ENCODE measurements around the gene PGC. TPM values are rescaled to one million over a fixed set of nuclear protein-coding genes. Genes with fewer than 3 reads are reported as not detected.

PGC gene
- total RNA-seq (2014; rRNA removed; shearing (Covaris generic)), result 0.20 and 0.26 TPM in 2 replicates

- no peak for DNase-seq (ENCODE audit: low spot score)
Observed at GRCh38 chr6:41747256-41748101, at the start of gene PGC. PGC (minus strand) TSS chr6:41747397; CDS start chr6:41747334, 63 bp downstream.

- DNase-seq (ENCODE audit: low spot score), result no peak
Observed at GRCh38 chr6:41796474-41796873, 49.3 kb upstream of the PGC start.

DNA sequence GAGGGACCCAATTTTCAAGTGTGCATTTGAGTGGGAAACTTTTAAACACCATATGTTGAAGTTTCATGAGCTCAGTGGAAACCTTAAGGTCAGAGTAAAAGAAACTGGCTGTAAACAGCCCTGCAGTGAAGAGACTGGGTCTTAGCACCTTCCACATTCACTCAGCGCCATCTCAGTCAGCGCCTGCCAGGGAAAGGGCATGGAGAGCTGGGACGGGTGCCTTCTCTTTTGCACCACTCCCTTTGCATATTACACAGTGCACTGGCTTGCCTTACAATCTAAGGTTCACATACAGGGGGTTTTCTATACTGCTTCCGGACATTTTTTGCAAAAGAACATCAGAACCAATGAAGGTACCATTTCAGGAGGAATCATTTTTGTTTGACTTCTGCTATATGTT lies 44.8 kb upstream of the PGC start:
- DNase-seq (ENCODE audit: low spot score), result no peak

- DNase-seq (ENCODE audit: low spot score), result no peak
Observed at GRCh38 chr6:41791305-41791704, 44.1 kb upstream of the PGC start.

GRCh38 chr6:41790045-41790444 lies 42.8 kb upstream of the PGC start:
- no peak for DNase-seq (ENCODE audit: low spot score)

DNA sequence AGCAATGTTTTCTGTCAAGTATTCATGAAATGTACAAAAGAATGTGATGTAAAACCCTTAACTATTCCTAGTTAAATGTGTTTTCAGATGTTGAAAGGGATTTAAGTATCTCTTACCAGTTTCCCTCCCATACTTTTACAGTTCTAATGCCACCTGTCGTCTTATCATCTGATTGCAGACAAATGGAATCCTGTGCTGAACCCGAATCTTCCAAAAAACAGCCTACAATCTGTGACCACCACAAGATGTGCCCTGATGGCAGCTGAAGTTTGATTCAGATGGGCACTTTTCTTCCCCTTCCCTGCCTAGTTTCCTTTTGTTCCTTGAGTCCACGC lies 42.2 kb upstream of the PGC start:
- DNase-seq (ENCODE audit: low spot score), result no peak

DNA sequence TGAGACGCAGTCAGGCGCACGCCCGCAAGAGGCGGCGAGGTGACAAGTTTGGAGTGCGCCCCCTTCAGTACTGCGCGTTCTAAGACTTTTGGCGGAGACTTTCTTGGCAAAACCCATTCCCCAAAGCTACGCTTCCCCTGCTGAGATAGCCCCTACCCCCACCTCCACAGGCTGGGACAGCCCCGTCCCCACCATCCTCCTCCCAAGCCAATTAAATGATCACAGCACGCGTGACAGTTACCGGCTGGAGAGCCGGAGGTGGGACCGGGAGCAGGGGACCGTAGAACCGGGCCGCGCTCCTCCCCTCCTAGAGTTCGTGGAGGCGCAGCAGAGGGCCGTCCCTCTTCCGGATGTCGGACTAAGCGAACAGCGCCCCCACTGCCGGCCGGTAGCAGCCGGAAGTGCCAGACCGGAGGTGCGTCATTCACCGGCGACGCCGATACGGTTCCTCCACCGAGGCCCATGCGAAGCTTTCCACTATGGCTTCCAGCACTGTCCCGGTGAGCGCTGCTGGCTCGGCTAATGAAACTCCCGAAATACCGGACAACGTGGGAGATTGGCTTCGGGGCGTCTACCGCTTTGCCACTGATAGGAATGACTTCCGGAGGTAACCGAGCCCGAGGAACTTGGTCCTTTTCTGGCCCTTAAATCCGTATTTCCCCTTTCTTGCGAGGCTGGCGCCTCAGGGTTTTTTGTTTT lies 40.2 kb upstream of the PGC start, which contains the start of gene TOMM6:
Gene TOMM6, plus strand, starts transcription at position 476 of the 699 bp plus-strand sequence. Its CDS starts 4 bp downstream, at position 480.
- peak; percentile 95 for DNase-seq (ENCODE audit: low spot score)

- DNase-seq (ENCODE audit: low spot score), result peak; percentile 84
Observed at GRCh38 chr6:41786451-41787218, 39.4 kb upstream of the PGC start.

- DNase-seq (ENCODE audit: low spot score), result no peak
Observed at GRCh38 chr6:41785689-41786450, 38.7 kb upstream of the PGC start.

DNA sequence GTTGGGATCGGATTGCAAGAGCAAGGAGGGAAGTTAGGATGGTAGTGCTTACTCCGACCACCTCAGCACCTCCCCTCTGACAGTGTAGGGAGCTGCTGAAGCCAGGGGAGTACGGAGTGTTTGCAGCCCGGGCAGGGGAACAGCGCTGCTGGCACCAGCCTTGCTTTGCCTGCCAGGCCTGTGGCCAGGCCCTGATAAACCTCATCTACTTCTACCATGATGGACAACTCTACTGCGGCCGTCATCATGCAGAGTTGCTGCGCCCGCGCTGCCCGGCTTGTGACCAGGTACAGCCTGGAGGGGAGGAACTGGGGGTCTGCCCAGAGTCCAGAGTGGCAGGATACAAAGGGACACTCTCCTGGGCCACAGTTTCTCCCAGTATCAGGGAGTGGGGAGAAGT lies 38.1 kb upstream of the PGC start:
- DNase-seq (ENCODE audit: low spot score), result no peak

DNA sequence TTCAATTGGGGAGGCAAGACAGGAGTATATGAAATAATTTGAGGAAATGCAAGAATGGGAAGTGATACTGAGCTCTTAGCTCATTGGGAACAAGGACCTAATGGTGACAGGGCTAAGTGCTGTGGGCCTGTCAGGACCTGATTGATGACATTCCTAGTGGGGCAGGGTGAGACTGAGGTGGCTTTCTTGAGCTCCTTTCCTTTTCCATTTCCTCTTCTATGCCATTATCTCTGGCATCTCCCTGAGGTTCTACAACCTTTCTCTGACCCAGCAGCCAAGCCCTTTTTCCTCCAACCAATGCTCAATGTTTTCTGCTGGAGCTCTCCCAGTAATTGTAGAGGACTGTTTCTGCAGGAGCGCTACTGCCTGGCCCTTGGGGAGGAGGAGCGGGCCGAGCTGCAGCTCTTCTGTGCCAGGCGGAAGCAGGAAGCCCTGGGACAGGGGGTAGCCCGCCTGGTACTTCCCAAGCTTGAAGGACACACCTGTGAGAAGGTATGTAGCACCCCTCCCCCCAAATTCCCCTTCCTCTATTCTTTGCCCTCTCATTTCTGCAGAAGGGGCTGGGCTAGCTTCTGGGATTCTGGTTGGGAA lies 37.5 kb upstream of the PGC start:
- DNase-seq (ENCODE audit: low spot score), result peak; percentile 86

GRCh38 chr6:41783106-41783780 lies 36.0 kb upstream of the PGC start:
- DNase-seq (ENCODE audit: low spot score), result no peak

DNA sequence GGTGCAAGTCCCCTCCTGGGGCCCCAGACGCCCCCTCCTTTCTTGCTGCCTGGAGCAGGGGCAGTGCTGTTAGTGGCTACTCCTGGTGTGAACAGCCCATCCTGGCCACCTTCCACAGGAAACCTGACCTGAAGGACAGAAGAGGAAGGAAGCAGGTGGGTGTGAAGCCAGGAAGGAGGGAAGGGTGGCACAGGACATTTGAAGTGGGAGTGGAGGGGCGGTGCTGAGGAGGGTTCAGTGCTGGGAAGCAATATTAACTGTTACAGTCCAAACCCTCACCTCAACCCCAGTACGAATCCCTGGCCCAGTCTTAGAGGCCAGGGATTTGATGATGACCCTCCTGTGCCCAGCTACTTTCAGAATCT lies 34.2 kb upstream of the PGC start:
- peak; percentile 50 for DNase-seq (ENCODE audit: low spot score)

DNA sequence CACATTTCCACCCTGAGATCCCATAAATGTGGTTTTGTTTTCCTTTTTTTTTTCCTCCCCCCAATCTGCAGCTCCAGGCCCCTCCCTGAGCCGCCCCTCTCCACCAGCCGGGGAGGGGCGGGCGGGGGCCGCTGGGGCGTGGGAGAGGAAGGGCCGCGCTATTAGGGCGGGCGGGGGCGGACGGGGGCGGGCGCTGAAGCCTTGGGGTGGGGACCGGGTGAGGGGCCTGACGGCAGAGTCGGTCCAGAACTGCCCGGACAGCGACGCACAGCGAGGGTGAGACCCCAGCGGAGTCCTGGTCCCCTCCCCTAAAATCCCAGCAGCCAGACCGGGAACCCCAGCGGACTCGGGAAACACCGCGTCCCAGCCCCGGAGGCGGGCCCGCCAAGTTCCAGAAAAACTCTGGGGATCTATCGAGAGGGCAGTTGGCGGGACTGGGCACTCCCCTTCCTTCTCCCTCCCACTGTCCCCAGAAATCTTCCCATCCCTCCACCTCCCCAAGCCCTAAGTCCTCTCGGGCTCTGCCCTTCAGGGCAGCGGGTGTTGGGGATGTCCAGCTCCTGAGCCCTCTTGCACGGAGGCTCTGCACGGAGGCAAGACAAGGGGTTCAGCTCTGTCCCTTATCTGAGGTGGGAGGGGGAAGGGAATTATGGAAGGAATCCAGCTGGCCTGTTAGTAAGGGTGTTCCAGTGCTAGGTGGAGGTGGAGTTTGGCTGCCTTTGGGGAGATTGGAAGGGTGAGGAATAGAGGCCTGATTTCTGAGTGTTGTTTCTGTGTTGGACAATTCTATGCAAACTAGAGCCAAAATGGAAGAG lies 33.6 kb upstream of the PGC start, which contains the start of gene PRICKLE4:
Gene PRICKLE4, plus strand, starts transcription at position 232 of the 815 bp plus-strand sequence. CDS start 2,692 bp downstream, outside the sequence.
- peak; percentile 75 for DNase-seq (ENCODE audit: low spot score)

- DNase-seq (ENCODE audit: low spot score), result peak; percentile 95
Observed at GRCh38 chr6:41779788-41780550, 32.8 kb upstream of the PGC start, which contains the start of gene FRS3. FRS3 (minus strand) TSS chr6:41779900; CDS start chr6:41776987, 2,913 bp downstream.

DNA sequence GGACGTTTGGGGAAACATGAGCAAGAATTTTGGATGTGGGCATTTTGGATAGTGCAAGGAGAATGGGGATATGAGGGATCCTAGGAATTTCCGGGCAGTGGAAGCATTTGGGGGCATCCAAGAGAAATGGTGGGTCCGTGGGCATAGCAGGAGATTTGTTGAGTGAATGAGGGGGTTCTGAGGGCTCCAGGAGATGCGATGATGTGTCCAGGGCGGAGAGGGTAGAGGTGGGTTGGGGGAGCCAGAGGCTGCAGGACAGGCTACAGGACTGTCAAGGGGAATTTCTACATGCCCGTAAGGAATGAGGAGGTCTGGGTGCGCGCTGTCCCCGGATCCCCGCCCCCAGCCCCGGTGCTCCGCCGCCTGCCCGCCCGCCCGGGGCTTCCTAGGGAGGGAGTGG lies 32.1 kb upstream of the PGC start:
- DNase-seq (ENCODE audit: low spot score), result no peak

- no peak for DNase-seq (ENCODE audit: low spot score)
Observed at GRCh38 chr6:41778895-41779294, 31.7 kb upstream of the PGC start.

- DNase-seq (ENCODE audit: low spot score), result no peak
Observed at GRCh38 chr6:41777551-41778285, 30.5 kb upstream of the PGC start.

All from HT-29 (cell line).